Measurements from ENCODE around the gene VPS13D. TPM values are rescaled to one million over a fixed set of nuclear protein-coding genes. Genes with fewer than 3 reads are reported as not detected.
A peak's percentile ranks its signal among the peaks of the same experiment; 100 is the strongest.

Gene VPS13D
- total and polyA plus RNA-seq, 2 experiments from 2014 or later = 10.7 to 34.9 TPM

DNA sequence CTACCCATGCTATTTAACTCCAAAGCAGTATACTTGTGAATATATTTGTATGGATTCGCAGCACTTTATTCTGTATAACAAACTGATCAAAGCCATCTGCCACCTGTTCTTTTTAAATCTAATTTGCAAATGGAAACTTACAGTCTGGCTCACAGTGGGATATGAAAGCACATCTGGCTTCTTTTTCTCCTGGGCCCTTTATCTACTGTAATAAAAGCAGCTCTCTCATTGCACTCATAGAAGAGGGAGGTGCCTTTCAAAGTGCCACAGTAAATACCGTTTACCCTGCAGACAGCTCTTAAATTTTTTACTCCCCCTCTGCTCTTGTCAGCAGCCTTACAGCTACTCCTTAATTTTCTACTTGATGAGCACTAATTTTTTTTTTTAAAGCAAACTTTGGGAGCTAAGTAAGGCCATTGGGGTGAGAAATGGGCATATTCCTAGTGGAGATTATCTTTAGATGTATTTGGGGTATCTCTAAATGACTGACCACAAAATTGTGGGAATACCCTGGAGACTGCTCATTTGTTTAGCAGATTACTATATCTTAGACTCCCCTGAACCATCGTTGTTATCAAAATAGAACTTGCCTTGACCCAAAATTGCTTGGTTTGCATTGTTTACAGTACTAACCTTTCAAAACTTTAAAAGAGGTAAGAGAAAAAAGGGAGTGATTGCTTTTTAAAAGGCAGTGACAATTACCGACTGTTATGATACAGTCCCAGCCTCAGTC is 110.1 kb downstream of the VPS13D start:
- Histone ChIP-seq H2AFZ (no peak overlapping the region), H3K9me2 (ENCODE audit: insufficient read depth) (no peaks in the 10 kb centered on the region), H3K79me2 (replicated peaks; ENCODE audit: insufficient read depth) (no peaks in the 10 kb centered on the region), H3F3A (replicated peaks; ENCODE audit: low read depth) (no peaks in the 10 kb centered on the region), H3K4me1 (ENCODE audit: insufficient read depth) (0 out of 2 replicates have a peak, but pooled peaks cover 6% of the 10 kb centered on the region), H4K20me1 (replicated peaks; ENCODE audit: insufficient read depth) (no peaks in the 10 kb centered on the region), H3K27ac (ENCODE audit: low read depth) (no peak overlapping the region), H3K27me3 (ENCODE audit: insufficient read depth) (no peaks in the 10 kb centered on the region), H3K4me2 (no peak overlapping the region; the same call in 1 of the 2 replicates), H3K4me3 (no peak overlapping the region), H3K36me3 (ENCODE audit: insufficient read depth) (no peaks in the 10 kb centered on the region)
- H3K27me3 Mint-ChIP-seq (ENCODE audit: insufficient read depth, low read depth, poor library complexity) = no peaks in the 10 kb centered on the region
- H3K36me3 Mint-ChIP-seq (ENCODE audit: low read depth) = peaks cover 6% of the 10 kb centered on the region; the same call in 2 of the 3 replicates
- H3K4me1 Mint-ChIP-seq = peaks cover 23% of the 10 kb centered on the region
- DNase-seq (ENCODE audit: low spot score) = no peak
- TF ChIP-seq EZH2 (IDR thresholded peaks at IDR 0.05; ENCODE audit: low read depth, unreplicated experiment) = no peak
- TF ChIP-seq ZNF331 (CRISPR knock-in tag; IDR thresholded peaks at IDR 0.05; ENCODE audit: low read depth) = no peak
- TF ChIP-seq, protein P1, sequence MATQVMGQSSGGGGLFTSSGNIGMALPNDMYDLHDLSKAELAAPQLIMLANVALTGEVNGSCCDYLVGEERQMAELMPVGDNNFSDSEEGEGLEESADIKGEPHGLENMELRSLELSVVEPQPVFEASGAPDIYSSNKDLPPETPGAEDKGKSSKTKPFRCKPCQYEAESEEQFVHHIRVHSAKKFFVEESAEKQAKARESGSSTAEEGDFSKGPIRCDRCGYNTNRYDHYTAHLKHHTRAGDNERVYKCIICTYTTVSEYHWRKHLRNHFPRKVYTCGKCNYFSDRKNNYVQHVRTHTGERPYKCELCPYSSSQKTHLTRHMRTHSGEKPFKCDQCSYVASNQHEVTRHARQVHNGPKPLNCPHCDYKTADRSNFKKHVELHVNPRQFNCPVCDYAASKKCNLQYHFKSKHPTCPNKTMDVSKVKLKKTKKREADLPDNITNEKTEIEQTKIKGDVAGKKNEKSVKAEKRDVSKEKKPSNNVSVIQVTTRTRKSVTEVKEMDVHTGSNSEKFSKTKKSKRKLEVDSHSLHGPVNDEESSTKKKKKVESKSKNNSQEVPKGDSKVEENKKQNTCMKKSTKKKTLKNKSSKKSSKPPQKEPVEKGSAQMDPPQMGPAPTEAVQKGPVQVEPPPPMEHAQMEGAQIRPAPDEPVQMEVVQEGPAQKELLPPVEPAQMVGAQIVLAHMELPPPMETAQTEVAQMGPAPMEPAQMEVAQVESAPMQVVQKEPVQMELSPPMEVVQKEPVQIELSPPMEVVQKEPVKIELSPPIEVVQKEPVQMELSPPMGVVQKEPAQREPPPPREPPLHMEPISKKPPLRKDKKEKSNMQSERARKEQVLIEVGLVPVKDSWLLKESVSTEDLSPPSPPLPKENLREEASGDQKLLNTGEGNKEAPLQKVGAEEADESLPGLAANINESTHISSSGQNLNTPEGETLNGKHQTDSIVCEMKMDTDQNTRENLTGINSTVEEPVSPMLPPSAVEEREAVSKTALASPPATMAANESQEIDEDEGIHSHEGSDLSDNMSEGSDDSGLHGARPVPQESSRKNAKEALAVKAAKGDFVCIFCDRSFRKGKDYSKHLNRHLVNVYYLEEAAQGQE (IDR thresholded peaks at IDR 0.05; ENCODE audit: unreplicated experiment) = no peak
- no peak for TF ChIP-seq STAT1 (IDR thresholded peaks at IDR 0.05; ENCODE audit: unreplicated experiment)
- TF ChIP-seq, protein P2, sequence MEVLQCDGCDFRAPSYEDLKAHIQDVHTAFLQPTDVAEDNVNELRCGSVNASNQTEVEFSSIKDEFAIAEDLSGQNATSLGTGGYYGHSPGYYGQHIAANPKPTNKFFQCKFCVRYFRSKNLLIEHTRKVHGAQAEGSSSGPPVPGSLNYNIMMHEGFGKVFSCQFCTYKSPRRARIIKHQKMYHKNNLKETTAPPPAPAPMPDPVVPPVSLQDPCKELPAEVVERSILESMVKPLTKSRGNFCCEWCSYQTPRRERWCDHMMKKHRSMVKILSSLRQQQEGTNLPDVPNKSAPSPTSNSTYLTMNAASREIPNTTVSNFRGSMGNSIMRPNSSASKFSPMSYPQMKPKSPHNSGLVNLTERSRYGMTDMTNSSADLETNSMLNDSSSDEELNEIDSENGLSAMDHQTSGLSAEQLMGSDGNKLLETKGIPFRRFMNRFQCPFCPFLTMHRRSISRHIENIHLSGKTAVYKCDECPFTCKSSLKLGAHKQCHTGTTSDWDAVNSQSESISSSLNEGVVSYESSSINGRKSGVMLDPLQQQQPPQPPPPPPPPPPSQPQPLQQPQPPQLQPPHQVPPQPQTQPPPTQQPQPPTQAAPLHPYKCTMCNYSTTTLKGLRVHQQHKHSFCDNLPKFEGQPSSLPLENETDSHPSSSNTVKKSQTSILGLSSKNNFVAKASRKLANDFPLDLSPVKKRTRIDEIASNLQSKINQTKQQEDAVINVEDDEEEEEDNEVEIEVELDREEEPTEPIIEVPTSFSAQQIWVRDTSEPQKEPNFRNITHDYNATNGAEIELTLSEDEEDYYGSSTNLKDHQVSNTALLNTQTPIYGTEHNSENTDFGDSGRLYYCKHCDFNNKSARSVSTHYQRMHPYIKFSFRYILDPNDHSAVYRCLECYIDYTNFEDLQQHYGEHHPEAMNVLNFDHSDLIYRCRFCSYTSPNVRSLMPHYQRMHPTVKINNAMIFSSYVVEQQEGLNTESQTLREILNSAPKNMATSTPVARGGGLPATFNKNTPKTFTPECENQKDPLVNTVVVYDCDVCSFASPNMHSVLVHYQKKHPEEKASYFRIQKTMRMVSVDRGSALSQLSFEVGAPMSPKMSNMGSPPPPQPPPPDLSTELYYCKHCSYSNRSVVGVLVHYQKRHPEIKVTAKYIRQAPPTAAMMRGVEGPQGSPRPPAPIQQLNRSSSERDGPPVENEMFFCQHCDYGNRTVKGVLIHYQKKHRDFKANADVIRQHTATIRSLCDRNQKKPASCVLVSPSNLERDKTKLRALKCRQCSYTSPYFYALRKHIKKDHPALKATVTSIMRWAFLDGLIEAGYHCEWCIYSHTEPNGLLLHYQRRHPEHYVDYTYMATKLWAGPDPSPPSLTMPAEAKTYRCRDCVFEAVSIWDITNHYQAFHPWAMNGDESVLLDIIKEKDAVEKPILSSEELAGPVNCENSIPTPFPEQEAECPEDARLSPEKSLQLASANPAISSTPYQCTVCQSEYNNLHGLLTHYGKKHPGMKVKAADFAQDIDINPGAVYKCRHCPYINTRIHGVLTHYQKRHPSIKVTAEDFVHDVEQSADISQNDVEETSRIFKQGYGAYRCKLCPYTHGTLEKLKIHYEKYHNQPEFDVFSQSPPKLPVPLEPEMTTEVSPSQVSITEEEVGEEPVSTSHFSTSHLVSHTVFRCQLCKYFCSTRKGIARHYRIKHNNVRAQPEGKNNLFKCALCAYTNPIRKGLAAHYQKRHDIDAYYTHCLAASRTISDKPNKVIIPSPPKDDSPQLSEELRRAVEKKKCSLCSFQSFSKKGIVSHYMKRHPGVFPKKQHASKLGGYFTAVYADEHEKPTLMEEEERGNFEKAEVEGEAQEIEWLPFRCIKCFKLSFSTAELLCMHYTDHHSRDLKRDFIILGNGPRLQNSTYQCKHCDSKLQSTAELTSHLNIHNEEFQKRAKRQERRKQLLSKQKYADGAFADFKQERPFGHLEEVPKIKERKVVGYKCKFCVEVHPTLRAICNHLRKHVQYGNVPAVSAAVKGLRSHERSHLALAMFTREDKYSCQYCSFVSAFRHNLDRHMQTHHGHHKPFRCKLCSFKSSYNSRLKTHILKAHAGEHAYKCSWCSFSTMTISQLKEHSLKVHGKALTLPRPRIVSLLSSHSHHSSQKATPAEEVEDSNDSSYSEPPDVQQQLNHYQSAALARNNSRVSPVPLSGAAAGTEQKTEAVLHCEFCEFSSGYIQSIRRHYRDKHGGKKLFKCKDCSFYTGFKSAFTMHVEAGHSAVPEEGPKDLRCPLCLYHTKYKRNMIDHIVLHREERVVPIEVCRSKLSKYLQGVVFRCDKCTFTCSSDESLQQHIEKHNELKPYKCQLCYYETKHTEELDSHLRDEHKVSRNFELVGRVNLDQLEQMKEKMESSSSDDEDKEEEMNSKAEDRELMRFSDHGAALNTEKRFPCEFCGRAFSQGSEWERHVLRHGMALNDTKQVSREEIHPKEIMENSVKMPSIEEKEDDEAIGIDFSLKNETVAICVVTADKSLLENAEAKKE (CRISPR knock-in tag; IDR thresholded peaks at IDR 0.05) = no peak
- no peak for TF ChIP-seq JUNB (IDR thresholded peaks at IDR 0.05; ENCODE audit: unreplicated experiment)
- TF ChIP-seq EZH2phosphoT487 (IDR thresholded peaks at IDR 0.05; ENCODE audit: unreplicated experiment) = no peak
- TF ChIP-seq, protein P3, sequence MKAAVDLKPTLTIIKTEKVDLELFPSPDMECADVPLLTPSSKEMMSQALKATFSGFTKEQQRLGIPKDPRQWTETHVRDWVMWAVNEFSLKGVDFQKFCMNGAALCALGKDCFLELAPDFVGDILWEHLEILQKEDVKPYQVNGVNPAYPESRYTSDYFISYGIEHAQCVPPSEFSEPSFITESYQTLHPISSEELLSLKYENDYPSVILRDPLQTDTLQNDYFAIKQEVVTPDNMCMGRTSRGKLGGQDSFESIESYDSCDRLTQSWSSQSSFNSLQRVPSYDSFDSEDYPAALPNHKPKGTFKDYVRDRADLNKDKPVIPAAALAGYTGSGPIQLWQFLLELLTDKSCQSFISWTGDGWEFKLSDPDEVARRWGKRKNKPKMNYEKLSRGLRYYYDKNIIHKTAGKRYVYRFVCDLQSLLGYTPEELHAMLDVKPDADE (IDR thresholded peaks at IDR 0.05) = no peak
- TF ChIP-seq POLR2AphosphoS5 (IDR thresholded peaks at IDR 0.05; ENCODE audit: low read depth) = no peak
- no peak for TF ChIP-seq ZNF114 (CRISPR knock-in tag; IDR thresholded peaks at IDR 0.05)
- TF ChIP-seq NANOG (IDR thresholded peaks at IDR 0.05; ENCODE audit: borderline replicate concordance) = no peak
- TF ChIP-seq CREB1 (CRISPR knock-in tag; IDR thresholded peaks at IDR 0.05; ENCODE audit: low read depth) = no peak
- TF ChIP-seq, protein P4, sequence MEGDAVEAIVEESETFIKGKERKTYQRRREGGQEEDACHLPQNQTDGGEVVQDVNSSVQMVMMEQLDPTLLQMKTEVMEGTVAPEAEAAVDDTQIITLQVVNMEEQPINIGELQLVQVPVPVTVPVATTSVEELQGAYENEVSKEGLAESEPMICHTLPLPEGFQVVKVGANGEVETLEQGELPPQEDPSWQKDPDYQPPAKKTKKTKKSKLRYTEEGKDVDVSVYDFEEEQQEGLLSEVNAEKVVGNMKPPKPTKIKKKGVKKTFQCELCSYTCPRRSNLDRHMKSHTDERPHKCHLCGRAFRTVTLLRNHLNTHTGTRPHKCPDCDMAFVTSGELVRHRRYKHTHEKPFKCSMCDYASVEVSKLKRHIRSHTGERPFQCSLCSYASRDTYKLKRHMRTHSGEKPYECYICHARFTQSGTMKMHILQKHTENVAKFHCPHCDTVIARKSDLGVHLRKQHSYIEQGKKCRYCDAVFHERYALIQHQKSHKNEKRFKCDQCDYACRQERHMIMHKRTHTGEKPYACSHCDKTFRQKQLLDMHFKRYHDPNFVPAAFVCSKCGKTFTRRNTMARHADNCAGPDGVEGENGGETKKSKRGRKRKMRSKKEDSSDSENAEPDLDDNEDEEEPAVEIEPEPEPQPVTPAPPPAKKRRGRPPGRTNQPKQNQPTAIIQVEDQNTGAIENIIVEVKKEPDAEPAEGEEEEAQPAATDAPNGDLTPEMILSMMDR (conservative IDR thresholded peaks at IDR 0.05; ENCODE audit: low read depth in 2 of 2) = no peak
- no peaks in the 10 kb centered on the region for H3K9me3 Mint-ChIP-seq
- H3K27ac Mint-ChIP-seq = no peak overlapping the region
- H3K4me3 Mint-ChIP-seq = no peak overlapping the region
- ATAC-seq = peak; percentile 36

Measured in GM23338 (cell line).